DMS114 treated with DMSO at 0.1 percent for 48 hours (cell line): ENCODE measurements around the gene KLHDC10.
"Not testable (repeated sequence)": the region's sequence is repeated elsewhere in the genome, so short reads cannot be mapped to it uniquely, and the experiment has no call there.

Experiments
- DNase-seq: peaks from one replicate; lab custom pipeline; 2025; ENCODE audit not compliant: unreplicated experiment; lab: John Stamatoyannopoulos, UW

KLHDC10 gene

DNA sequence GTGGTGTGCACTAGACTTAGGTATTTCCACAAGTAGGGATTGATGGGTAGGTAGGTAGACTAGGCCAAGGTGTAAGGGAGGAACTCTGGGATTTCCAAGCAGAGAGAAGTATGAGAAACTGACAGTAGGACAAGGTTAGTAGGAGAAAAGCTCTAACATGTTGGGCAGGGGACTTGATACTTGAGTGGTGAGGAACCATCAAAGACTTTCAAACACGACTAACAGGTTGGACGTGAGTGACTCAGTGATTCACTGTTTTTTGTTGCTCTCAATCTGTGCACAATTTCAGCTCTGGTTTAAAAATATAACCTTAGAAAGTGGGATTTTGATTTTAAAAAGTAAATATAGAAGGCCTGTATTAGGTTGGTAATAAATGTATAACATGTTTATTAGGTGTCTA is 44.4 kb downstream of the KLHDC10 start:
- no peak for DNase-seq

DNA sequence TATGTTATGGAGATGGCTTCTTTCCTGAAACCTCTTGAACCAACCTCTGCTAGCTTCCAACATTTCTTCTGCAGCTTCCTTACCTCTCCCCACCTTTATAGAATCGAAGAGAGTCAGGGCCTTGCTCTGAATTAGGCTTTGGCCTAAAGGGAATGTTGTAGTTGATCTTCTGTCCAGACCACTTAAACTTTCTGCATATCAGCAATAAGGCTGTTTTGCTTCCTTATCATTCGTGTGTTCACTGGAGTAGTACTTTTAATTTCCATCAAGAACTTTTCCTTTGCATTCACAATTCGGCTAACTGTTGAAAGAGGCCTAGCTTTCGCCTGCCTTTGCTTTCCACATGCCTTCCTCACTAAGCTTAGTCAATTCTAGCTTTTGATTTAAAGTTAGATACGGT is 48.0 kb downstream of the KLHDC10 start:
- no peak for DNase-seq

GRCh38 chr7:130118801-130119200 is 48.5 kb downstream of the KLHDC10 start:
- no peak for DNase-seq

GRCh38 chr7:130123501-130123900 is 53.2 kb downstream of the KLHDC10 start:
- no peak for DNase-seq

- no peak for DNase-seq
Observed at GRCh38 chr7:130124711-130125110, 54.4 kb downstream of the KLHDC10 start.

- not testable (repeated sequence) for DNase-seq
Observed at GRCh38 chr7:130126840-130127239, 56.5 kb downstream of the KLHDC10 start.

GRCh38 chr7:130127404-130127803 is 57.1 kb downstream of the KLHDC10 start:
- no peak for DNase-seq

DNA sequence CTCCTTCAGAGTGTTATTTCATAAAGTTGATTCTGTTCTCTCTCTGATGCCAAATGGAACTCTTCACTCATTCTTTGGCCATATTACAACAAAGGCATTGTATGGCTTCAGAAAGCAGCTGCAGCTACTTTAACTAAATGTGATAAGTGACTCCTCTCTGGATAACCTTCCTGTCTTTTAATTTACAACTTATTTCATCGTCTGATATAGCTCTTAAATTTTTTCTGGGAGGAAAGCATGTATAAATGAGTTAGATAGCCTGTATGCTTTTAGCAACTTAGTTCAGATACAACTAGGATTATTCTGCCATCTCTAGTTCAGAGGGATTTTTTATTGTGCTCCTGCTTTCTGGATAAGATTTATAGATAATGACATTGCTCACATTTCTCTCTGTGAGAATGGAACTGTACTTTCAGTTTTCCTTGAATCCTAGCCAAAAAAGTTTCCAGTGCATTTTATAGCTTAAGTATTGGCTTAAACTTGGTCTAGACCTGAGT is 57.5 kb downstream of the KLHDC10 start:
- DNase-seq = no peak

GRCh38 chr7:130129011-130129411 is 58.7 kb downstream of the KLHDC10 start:
- no peak for DNase-seq

- DNase-seq = no peak
Observed at GRCh38 chr7:130131191-130131834, 61.0 kb downstream of the KLHDC10 start.

GRCh38 chr7:130131964-130132875 is 61.9 kb downstream of the KLHDC10 start:
- DNase-seq = no peak

DNA sequence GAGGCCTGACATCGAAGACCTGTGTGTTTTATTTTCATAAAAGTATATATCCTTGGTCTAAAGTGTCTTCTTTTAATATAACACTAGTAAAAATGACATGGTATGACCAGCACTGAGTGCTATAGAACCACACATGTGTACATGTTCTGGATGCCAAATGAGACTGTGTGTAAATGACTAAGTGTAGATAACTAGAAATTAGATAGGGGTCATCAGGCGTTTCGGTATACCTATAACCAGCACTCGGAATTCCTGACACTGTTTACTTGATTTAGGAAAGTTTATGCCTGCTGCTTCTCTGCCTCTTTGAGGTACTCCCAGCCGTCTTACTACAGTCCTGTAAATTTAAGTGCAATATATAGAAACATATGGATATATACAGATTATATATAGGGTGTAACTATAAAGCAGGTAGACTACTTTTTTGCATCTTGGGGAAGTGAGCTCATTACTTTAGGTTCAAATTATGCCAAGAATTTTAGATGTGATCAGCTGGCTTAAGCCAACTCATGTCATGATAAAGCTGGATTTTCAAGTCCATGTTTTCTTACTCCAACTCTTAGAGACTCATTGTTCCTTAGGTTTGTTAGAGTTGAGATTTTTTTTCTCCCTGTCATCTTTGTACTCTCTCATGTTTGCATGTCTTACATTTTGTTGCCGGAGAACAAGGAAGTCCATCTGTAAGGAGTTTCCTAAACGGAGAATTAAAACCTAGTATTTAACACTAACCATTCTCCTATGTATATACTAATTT is 62.9 kb downstream of the KLHDC10 start:
- no peak for DNase-seq

- no peak for DNase-seq
Observed at GRCh38 chr7:130134106-130134636, 63.8 kb downstream of the KLHDC10 start.

GRCh38 chr7:130134726-130135125 is 64.4 kb downstream of the KLHDC10 start:
- DNase-seq = no peak

- DNase-seq = no peak
Observed at GRCh38 chr7:130135208-130136205, 65.2 kb downstream of the KLHDC10 start.

DNA sequence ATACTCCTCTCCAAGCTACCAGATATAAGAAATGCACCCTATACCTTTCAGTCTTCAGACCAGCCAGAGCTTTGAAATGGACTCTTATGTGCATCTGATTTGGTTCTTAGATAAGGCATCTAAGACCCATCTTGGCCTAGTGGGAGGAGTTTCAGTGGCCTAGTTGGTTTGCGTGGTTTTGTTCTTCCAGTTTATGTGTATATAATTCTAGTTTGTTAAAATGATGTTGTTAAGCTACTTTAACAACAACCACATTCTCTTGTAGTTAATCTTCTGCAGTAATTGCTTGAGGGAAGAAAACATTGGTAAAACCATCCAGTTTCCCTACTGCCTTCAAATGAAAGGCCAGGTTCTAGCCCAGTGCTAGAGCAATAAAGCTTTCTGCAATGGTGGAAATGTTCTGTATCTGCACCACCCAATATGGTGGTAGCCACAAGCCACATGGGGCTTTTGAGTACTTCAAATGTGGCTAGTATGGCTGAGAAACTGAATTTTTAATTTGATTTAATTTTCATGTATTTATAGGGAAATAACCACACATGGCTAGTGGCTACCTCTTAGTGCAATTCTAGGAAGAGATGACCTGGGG is 66.3 kb downstream of the KLHDC10 start:
- DNase-seq = no peak

GRCh38 chr7:130137207-130137606 is 66.9 kb downstream of the KLHDC10 start:
- DNase-seq = no peak

- DNase-seq = no peak
Observed at GRCh38 chr7:130139193-130139960, 69.0 kb downstream of the KLHDC10 start.
